HEK293 (cell line): ENCODE measurements around the gene APOL4.
"Not testable (repeated sequence)": the region's sequence is repeated elsewhere in the genome, so short reads cannot be mapped to it uniquely, and the experiment has no call there.

Source experiments
- CTCF ChIP-seq: fragments of 450-650 bp; formaldehyde crosslinking; IDR thresholded peaks from 2 replicates; pipeline ENCODE4 v1.5.1; 2016; ENCODE audit warnings: missing biosample characterization, missing genetic modification characterization
- ZNF121 ChIP-seq: fragments of 450-650 bp; formaldehyde crosslinking; IDR thresholded peaks from 2 replicates; pipeline ENCODE4 v1.5.1; 2016; ENCODE audit warnings: missing biosample characterization, missing genetic modification characterization
- ZNF132 ChIP-seq: fragments of 450-650 bp; formaldehyde crosslinking; IDR thresholded peaks from 2 replicates; pipeline ENCODE4 v1.5.1; 2017; ENCODE audit warnings: missing biosample characterization, missing genetic modification characterization, borderline replicate concordance
- ZNF138 ChIP-seq: fragments of 450-650 bp; formaldehyde crosslinking; IDR thresholded peaks from 2 replicates; pipeline ENCODE4 v1.5.1; 2016; ENCODE audit warnings: missing biosample characterization, missing genetic modification characterization, borderline replicate concordance
- ZNF184 ChIP-seq: fragments of 450-650 bp; IDR thresholded peaks from 2 replicates; pipeline ENCODE4 v1.5.1; 2018; ENCODE audit warnings: missing biosample characterization, mild to moderate bottlenecking, missing genetic modification characterization
- ZNF214 ChIP-seq: fragments of 450-650 bp; formaldehyde crosslinking; IDR thresholded peaks from 2 replicates; pipeline ENCODE4 v1.5.1; 2017; ENCODE audit warnings: missing biosample characterization, mild to moderate bottlenecking, missing genetic modification characterization, borderline replicate concordance
- ZNF776 ChIP-seq: fragments of 450-650 bp; formaldehyde crosslinking; IDR thresholded peaks from 2 replicates; pipeline ENCODE4 v1.5.0; 2017; ENCODE audit warnings: missing biosample characterization, missing genetic modification characterization, borderline replicate concordance
- ZXDB ChIP-seq: fragments of 450-650 bp; formaldehyde crosslinking; IDR thresholded peaks from 2 replicates; pipeline ENCODE4 v1.5.1; 2016; ENCODE audit warnings: missing biosample characterization, missing genetic modification characterization

- TF ChIP-seq CTCF (tag by site-specific recombination); ZNF121 (tag by site-specific recombination); ZNF776 (tag by site-specific recombination); ZNF214; ZNF138 (tag by site-specific recombination); ZXDB (tag by site-specific recombination); ZNF132: not testable (repeated sequence)
- TF ChIP-seq ZNF184 (tag by site-specific recombination), result peak; percentile 97
These were observed 1.3 kb upstream of the APOL4 start for GRCh38 chr22:36202906-36203305.
